Right renal cortex interstitium (tissue), 3 donors: ENCODE results near the gene PCDH15. TPM values are rescaled to one million over a fixed set of nuclear protein-coding genes. Genes with fewer than 3 reads are reported as not detected.
A peak's percentile ranks its signal among the peaks of the same experiment; 100 is the strongest.
"Not testable (repeated sequence)": the region's sequence is repeated elsewhere in the genome, so short reads cannot be mapped to it uniquely, and the experiment has no call there.

ENCODE experiments used
- DNase-seq, 3 donors: peaks; one replicate each; pipeline ENCODE4 v3.0.0-alpha.2; 2013; ENCODE audit warnings: low read depth in 3 of 3, low spot score in 2 of 3
- polyA plus RNA-seq, 3 donors: library from polyadenylated mRNA; unstranded; fragments of 120-200 nt; gene quantifications; one replicate each; pipeline ENCODE4 v1.2.1, GENCODE V29; 2013; ENCODE audit not compliant: insufficient read length in 3 of 3

The PCDH15 gene
- polyA plus RNA-seq, 3 donors = 5.1 to 7.8 (median 5.1) TPM

GRCh38 chr10:54011117-54011516 lies 789.9 kb downstream of the PCDH15 start:
- no peak for DNase-seq

GRCh38 chr10:54010337-54010933 lies 790.6 kb downstream of the PCDH15 start:
- DNase-seq = no peak

GRCh38 chr10:54009672-54010071 lies 791.4 kb downstream of the PCDH15 start:
- DNase-seq = no peak

GRCh38 chr10:54002077-54002476 lies 799.0 kb downstream of the PCDH15 start:
- DNase-seq = no peak

GRCh38 chr10:53997953-53998352 lies 803.1 kb downstream of the PCDH15 start:
- peak in 1 of 3 donors; percentile 8 for DNase-seq

GRCh38 chr10:53990799-53991238 lies 810.2 kb downstream of the PCDH15 start:
- DNase-seq = no peak

GRCh38 chr10:53983431-53983830 lies 817.6 kb downstream of the PCDH15 start:
- DNase-seq = no peak

GRCh38 chr10:53980210-53980609 lies 820.8 kb downstream of the PCDH15 start:
- no peak for DNase-seq

GRCh38 chr10:53978301-53978700 lies 822.7 kb downstream of the PCDH15 start:
- no peak for DNase-seq

- DNase-seq = no peak
These were observed 823.8 kb downstream of the PCDH15 start for GRCh38 chr10:53977267-53977666.

- DNase-seq = no peak
These were observed 843.6 kb downstream of the PCDH15 start for GRCh38 chr10:53957401-53957800.

- DNase-seq = no peak
These were observed 845.9 kb downstream of the PCDH15 start for GRCh38 chr10:53955091-53955490.

- no peak for DNase-seq
These were observed 848.1 kb downstream of the PCDH15 start for GRCh38 chr10:53952698-53953630.

GRCh38 chr10:53939654-53940053 lies 861.4 kb downstream of the PCDH15 start:
- no peak for DNase-seq

- DNase-seq = no peak
These were observed 870.4 kb downstream of the PCDH15 start for GRCh38 chr10:53930648-53931047.

GRCh38 chr10:53924051-53924700 lies 876.9 kb downstream of the PCDH15 start:
- DNase-seq = not testable (repeated sequence)

GRCh38 chr10:53918755-53919154 lies 882.3 kb downstream of the PCDH15 start:
- DNase-seq = no peak

- DNase-seq = no peak
These were observed 891.2 kb downstream of the PCDH15 start for GRCh38 chr10:53909791-53910190.

GRCh38 chr10:53904506-53905241 lies 896.4 kb downstream of the PCDH15 start:
- no peak for DNase-seq

- no peak for DNase-seq
These were observed 897.3 kb downstream of the PCDH15 start for GRCh38 chr10:53903756-53904155.
